GM19438 (cell line): ENCODE measurements around the gene EPHA2.
"Not testable (repeated sequence)": the region's sequence is repeated elsewhere in the genome, so short reads cannot be mapped to it uniquely, and the experiment has no call there.

ENCODE experiments used
- ATAC-seq: cut with Tn5 transposase; IDR thresholded peaks from one replicate; pipeline ENCODE4 v1.9.1; 2021; ENCODE audit warnings: low read depth; ENCODE audit not compliant: unreplicated experiment

Gene EPHA2

DNA sequence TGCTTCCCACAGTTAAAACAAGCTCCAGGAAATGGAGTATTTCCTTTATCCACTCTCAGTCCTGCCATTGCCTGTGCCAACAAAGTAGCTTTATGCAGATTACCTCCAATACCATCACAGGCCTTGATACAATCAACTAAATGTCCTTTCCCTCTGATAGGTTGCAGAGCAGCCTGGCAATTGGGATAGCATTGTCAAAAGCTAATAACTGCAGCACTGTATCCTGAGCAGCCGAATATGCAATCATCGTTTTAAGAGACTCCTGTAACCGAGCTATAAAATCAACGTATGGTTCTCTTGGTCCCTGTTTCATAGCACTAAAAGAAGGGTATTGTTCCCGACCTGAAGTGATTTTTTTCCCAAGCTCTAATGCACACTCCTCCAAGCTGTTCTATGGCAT lies 48.8 kb downstream of the EPHA2 start:
- ATAC-seq: not testable (repeated sequence)

DNA sequence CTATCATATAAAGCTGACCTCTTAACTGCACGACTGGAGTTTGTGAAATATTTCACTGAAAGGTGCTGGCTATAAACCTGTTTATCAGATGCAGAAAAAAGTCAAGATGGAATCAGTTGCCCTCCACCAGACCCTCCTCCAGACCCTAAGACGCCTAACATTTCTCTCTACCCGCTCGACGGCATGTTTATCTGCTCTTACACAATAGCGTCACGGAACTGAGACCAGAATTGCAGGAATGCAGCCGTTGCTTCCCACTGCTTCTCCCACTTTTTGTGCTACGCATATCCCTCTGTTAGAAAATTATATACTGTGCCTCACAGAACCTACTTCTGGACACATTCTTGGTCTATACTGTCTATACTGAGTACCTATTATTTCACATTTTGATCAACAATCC lies 54.2 kb downstream of the EPHA2 start:
- ATAC-seq: no peak

DNA sequence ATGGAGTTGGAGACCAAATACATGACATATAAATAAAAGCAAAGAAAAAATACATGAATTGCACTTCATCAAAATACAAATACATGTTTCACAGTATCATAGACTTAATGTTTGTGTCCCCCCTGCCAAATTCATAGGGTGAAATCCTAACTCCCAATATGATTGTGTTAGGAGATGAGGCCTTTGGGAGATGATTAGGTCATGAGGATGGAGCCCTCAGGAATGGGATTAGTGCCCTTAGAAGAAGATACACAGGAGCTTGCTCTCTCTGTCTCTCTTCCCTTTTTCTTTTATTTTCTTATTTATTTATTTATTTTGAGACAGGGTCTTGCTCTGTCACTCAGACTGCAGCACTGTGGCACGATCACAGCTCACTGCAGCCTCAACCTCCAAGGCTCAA lies 56.5 kb downstream of the EPHA2 start:
- no peak for ATAC-seq

DNA sequence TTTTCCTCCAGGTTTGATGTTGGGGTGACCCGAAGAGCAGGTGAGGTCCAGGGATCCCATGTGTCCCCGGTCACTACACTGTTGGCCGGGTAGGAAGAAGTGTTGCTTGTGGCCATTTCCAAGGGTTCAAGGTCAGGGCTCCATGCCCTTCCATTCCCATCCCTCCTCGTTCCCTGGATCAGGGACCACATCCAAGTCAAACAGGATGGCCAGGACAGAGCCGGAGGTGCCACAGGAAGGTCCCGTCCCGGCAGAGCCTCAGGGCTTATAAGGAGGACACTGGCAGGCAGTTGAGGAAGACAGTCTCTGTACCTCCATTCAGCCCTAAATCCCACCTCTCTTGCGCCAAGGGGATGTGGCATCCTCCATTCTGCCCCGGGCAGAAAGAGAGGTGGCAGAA lies 60.4 kb downstream of the EPHA2 start:
- no peak for ATAC-seq

DNA sequence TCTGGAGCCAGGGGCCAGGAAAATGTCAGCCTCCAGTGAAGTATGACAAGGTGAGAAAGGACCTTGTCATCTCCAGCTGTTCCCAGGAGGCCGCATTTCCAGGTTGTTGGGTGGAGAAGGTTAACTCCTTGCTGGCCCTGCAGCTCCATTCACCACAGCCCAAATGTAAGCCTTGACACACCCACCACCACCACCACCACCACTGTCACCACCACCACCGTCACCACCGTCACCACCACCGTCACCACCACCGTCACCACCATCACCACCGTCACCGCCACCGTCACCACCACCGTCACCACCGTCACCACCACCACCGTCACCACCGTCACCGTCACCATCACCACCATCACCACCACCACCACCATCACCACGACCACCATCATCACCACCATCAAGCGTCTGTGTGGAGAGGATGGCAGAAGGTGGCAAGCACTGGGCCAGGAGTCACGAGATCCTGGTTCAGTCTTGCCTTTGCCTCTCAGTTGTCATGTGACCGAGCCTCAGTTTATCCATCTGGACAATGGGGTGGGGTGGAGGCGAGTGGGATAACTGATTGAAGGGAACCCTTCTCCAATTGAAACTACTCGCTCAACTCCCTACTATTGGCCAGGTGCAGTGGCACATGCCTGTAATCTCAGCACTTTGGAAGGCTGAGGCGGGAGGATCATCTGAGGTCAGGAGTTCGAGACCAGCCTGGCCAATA lies 61.3 kb downstream of the EPHA2 start:
- no peak for ATAC-seq

DNA sequence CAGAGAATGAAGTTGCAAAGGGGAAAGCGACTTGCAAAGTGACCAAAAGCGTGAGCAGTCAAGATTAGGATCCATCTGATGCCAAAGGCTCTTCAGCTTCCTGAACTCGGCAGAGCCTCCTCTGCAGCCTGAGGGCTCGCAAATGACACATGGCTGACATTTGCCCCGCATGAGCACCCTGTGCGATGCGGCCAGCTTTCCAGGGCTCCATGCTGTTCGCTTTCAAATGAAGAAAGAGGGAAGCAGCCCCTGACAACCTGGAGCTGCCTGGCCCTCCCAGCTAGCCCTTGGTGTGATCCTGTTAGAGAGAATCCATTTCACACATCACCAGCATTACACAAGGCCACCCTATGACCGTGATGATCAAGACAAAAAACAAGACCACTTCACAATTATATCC lies 62.3 kb downstream of the EPHA2 start:
- no peak for ATAC-seq

DNA sequence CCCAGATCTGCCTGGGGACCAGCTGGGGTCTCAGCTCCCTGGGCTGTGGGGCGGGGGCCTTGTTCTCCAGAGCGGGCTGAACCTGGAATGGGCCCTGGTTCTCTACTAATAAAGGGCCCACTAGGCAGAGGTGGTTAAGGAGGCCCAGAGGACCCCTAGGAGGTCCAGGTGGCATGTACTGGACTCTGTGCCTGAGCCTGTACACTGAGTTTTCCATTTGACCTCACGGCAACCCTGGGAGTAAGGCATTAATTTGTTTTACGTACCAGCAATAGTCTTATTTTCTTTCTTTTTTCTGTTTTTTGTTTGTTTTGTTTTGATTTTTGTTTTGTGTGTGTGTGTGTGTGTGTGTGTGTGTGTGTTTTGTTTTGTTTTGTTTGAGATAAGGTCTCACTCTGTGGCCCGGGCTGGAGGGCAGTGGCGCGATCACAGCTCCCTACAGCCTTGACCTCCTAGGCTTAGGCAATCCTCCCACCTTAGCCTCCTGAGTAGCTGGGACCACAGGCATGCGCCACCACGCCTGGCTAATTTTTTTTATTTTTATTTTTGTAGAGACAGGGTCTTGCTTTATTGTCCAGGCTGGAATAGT lies 62.9 kb downstream of the EPHA2 start:
- ATAC-seq: no peak

DNA sequence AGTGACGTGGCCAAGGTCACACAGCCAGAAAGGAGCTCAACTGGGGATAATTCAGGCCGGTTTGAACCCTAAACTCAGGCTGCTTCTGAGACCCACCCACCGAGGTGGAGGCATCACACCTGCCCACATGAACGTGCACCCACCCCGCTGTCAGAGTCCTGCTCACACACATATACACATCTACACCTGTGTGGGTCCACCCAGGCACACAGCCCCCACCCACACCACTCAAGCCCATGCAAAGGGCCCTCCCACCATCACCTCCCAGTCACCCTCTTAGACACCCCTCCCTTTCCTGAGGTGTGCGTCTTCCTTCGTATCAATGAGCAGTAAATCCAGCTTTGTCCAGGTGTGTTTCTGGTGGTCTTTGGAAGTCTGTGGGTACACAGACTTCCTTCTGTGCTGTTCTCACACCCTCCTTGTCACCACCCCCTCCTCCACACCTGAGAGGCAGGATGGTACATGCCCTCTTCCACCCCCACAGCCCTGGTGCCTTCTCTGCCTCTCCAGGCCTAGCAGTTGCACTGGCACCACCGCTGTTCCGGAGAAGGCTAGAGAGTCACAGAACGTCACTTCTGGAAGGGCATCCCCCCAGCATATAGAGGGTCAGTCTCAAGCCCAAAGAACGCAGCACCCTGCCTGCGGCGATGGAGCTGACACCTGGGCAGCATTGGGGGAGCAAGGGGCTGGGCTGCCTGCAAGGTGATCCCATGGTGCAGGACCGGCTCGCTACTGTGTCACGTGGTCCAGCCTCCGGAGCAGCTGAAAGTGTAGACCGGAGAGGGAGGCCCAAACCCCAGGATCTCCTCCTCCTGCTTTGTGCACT lies 63.6 kb downstream of the EPHA2 start:
- ATAC-seq: no peak

DNA sequence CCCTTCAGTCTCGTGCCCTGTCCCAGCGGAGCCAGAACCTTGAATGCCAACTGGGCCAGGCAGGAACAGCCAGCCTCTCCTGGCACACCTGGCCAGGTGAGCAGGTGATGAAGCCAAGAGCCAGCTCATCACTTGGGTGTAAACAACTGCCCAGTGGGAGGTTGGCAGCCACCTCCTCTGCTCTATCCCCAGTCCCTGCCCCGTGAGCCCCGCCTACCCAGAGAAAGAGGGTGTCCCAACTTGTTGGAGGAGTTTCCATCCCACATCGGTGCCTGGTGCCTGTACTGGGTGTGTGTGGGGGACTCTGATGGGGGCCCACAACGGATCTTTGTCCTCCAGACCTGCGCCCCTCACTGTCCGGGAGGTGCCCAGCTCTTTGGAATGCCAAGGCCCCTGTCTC lies 64.6 kb downstream of the EPHA2 start:
- no peak for ATAC-seq

DNA sequence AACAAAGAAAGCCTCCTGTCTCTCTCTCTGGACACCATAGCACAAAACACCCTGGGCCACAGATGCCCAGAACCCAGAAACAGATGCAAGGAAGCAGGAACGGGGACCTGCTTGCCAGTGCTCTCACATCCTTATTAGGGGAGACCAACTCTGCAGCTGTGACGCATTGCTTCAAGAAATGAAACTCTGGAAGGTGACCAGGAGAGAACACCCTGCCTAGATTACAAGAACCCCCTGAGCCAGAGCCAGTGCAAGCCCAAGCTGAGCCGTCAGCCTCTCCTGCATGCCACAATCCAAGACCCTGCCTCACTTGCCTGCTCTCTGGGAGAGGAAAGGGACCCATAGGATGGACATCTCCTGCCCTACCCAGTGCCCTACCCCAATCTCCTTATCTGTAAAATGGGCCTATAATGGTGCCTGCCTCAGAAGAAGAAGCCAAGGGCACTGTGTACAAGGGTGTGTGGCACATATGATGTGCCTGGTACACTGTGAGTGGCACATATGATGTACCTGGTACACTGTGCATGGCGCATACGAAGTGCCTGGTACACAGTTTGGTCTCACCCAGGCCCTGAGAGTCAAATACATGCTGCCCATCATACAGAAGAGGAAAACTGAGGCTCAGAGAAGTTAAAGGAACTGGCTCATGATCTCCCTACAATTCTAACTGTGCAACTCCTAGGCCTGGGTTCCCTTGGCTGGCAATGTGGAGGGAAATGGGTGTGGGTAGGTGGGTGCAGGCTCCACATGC lies 65.6 kb downstream of the EPHA2 start:
- ATAC-seq: no peak

DNA sequence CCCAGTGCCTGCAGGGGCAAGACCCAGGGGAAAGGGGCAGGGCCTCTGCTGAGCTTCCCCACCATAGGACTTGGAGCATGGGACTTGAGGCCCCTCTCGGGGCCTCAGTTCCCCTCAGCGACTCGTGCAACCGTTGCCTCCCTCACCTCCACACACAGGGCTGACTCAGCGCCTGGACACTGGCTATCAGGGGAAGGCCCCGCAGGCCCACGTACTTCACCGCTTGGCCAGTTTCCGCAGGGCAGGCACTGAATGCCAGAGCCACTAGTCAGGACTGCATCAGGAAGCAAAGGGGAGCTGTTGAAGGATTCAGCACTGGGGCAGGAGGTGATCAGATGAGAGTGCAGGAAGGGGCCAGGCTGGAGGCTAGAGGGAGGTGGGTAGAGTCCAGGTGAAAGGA lies 66.9 kb downstream of the EPHA2 start:
- ATAC-seq: no peak

DNA sequence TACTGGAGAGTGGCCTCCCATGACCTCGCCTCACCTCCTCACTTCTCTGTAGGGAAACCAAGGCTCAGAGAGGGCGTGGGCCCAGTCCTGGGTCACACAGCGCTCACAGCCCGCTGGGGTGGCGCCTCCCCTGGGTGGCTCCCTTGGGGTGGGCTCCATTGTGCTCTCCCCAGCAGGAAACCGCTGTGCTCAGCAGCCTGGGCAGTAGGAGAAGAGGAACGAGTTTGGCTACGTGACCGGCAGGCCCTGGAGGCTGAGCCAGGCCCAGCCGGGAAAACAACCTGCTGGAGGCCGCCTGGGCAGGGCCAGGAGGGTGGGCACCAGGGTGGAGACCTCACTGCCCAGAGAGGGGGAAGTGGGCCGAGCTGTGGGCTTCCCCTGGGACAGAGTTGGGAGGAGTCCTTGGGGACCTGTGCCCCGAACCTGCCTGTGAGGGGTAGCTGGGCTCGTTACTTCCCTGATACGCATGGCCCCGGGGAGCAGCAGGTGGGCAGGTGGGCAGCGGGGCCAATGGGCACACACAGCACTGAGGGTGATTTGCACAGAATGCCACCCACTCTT lies 67.4 kb downstream of the EPHA2 start:
- no peak for ATAC-seq

DNA sequence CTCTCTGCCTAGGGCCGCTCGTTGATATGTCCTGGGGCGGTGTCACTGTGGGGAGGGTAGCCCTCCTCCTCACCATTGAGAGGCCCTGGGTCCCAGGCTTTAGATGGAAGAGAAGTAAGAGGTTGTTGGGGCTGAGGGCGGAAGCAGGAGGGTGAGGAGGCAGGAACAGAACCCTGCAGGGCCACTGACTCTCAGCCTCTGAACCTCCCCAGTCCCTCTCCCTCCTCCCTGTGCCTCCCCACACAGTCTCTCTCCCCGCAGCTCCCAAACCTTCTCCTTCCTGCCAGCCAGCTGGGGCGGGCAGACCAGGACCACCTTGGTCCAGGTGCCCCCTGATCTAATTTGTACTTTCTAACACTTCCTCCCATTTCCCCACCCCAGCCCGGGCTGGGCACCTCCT lies 68.1 kb downstream of the EPHA2 start:
- no peak for ATAC-seq

DNA sequence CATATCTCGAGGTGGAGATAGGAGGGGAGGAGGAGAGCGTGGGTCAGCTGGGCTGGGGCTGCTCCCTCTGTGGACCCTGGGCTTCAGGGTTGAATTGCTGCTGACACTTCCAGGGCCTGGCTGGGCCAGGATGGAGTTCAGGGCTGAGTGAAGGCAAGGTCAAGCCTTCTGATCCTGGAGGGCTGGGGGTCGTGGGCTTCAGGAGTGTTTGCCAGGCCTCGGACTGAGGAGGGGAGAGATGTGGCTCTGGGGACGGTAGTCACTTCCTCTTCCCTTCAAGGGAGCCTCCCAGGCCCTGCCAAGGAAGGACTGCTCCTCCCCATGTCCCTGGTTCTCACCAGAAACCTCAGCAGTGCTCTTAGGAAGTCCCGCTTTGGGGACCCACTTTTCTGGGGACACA lies 70.3 kb downstream of the EPHA2 start:
- no peak for ATAC-seq

DNA sequence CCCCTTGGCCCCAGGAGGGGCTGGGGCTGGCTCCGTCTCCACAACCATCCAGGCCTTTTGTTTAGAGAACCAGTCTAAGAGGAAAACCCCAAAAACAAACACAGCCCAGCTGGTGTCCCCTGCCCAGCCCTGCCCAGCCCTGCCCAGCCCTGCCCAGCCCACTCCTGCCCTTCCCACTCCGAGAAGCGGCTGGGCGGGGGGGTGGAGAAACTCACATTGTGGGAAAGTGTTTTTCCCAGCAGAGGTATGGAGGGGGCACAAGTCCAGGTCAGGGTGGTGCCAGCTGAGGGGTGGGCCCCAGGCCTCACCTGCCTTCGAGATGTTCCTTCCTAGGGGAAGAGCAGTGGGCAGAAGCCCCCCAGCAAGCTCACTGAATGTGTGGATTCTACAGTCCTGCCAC lies 72.4 kb downstream of the EPHA2 start:
- ATAC-seq: no peak

DNA sequence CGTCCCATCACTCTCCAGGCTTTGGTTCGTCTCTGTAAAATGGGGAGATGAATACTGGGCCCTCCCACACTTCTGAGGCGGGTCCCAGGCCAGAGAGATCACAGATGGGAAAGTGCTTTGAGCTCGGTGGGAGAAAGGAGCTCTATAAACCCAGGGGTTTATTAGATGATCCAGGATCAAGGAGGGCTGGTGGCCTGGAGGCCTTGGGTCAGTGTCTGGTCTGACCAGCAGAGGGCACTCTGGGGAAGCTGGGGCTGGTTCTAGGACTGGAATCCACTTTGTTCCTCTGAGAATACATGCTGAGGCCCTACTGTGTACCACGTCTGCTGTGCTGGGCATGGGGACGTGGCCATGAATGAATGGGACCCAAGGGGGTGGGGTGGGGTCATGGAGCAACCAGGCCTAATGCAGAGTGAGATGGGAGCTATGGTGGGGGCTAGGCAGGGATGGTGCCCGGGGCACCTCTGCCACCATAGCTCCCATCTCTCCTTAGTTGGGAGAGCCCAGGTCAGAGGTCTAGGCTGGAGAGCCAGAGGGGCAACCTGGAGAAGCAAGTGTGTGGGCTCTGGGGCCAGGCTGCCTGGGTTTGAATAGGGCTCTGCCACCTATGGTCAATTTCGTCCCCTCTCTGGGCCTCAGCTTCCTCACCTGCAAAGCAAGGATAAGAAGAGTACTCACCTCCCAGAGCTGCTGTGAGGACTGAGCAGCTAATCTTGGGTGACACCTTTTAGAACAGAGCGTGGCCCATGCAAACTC lies 73.4 kb downstream of the EPHA2 start:
- ATAC-seq: no peak

DNA sequence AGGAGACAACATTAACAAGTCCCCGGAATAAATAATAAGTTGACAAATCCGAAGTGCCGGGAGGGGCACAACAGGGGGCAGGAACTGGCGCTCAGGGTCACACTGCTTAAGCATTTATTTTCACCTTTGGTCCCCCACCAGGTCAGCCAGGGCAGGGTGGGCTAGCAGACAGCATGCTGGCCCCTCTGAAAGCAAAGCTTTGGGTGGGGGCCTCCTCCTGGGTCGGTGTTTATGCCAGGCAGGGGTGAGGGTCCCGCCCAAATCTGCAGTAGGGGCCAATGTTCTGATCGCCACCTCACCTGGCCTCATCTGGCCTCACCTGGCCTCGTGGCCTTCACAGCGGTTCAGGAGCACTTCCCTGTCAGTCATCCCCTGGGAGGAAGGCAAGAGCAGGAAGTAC lies 74.2 kb downstream of the EPHA2 start:
- no peak for ATAC-seq

DNA sequence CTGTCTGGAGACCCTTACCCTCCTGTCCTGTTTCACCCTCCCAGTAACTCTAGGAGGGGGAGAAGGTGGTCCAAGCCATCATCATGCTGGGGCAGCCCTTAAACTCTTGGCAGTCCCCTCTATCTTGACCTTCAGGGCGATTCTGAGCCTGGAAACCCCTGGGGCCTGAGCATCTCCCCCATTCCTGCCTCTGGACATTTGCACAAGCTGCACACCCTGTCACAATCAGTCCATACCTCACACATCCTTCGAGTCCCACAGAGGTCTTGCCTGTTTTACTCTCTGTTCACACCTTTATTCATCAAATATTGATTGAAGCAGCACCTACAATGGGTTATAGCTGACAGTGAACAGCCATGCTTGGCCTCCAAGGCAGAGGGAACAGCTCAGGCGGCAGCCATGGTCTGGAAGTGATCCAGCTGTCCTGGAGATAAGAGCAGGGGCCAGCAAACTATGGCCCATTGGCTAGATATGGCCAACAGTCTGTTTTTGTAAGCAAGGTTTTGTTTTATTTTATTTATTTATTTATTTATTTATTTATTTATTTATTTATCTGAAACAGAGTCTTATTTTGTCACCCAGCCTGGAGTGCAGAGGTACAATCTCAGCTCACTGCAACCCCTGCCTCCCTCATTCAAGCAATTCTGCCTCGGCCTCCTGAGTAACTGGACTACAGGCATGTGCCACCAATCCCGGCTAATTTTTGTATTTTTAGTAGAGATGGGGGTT lies 75.3 kb downstream of the EPHA2 start:
- ATAC-seq: no peak

DNA sequence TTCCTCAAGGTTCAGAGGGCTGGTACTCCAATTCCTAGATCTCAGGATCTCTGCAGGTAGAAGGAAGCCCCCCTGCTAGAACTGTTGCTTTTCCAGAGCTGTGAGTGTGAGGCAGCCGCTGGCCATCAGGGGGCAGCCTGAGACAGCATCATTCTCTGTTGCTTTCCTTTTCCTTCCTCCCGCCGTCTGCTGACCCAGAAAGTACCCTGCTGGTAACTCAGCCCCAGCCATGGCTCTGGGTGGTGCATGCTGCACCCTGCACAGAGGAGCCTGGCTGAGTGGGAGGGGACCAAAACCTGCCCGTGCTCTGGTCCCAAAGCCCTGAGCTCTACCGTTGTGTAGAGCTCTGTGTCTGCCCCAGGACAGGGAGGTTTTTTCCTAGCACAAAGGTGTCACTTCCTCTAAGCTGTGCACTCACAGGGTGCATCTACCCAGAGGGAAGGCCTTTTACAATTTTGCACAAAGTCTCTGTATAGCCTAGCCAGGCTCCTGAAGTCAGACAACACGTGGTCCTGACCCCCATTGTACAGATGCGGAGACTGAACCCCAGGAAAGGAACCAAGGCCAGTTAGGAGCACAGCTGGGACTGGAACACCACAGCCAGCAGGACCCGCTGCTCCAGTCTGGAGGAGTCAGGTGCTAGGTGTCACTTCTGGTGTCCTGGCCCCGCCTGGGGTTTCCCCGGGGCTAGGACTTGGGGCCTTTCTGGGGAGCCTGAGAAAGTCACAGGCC lies 76.8 kb downstream of the EPHA2 start:
- no peak for ATAC-seq
